K562 (cell line): ENCODE measurements around the gene CENPN. TPM values are rescaled to one million over a fixed set of nuclear protein-coding genes. Genes with fewer than 3 reads are reported as not detected.

Experiments used
- CEBPG ChIP-seq, 3 experiments: fragments of 200-800 bp in 1 of 3; sonication (Bioruptor generic) in 1 of 3; sonication (generic) in 1 of 3; formaldehyde crosslinking in 1 of 3; IDR thresholded peaks in 2 of 3; conservative IDR thresholded peaks in 1 of 3; 2 replicates each; pipeline versions ENCODE4 v1.6.1 to v1.8.0; 2016 to 2022; ENCODE audit warnings: missing compliant biosample characterization in 2 of 3, missing genetic modification characterization in 2 of 3, mild to moderate bottlenecking in 1 of 3, missing genetic modification reagents in 1 of 3
- EHMT2 ChIP-seq: fragments of 450-650 bp; IDR thresholded peaks from 2 replicates; pipeline ENCODE4 v1.6.1; 2018; ENCODE audit warnings: antibody characterized with exemption
- FOXJ2 ChIP-seq: fragments of 200-800 bp; sonication (Bioruptor generic); IDR thresholded peaks from 2 replicates; pipeline ENCODE4 v1.6.1; 2016; ENCODE audit warnings: missing genetic modification characterization, missing compliant biosample characterization
- GABPB1 ChIP-seq: sonication (generic); formaldehyde crosslinking; IDR thresholded peaks from 2 replicates; pipeline ENCODE4 v1.8.0; 2022; ENCODE audit warnings: mild to moderate bottlenecking, missing genetic modification reagents
- HNRNPLL ChIP-seq: fragments of 200-400 bp; formaldehyde crosslinking; IDR thresholded peaks from 2 replicates; pipeline ENCODE4 v1.6.1; 2017; ENCODE audit warnings: low read length, low read depth, mild to moderate bottlenecking; ENCODE audit not compliant: poor library complexity, severe bottlenecking
- NBN ChIP-seq: fragments of 450-650 bp; IDR thresholded peaks from 2 replicates; pipeline ENCODE4 v1.6.1; 2016; ENCODE audit warnings: low read depth, mild to moderate bottlenecking
- RBM22 ChIP-seq: fragments of 200-400 bp; formaldehyde crosslinking; IDR thresholded peaks from 2 replicates; pipeline ENCODE4 v1.6.1; 2018; ENCODE audit warnings: low read length, low read depth; ENCODE audit not compliant: poor library complexity, severe bottlenecking
- RBM25 ChIP-seq: fragments of 200-400 bp; formaldehyde crosslinking; IDR thresholded peaks from 2 replicates; pipeline ENCODE4 v1.6.1; 2018; ENCODE audit warnings: low read length, low read depth, moderate library complexity; ENCODE audit not compliant: severe bottlenecking
- TFAM ChIP-seq: fragments of 250-450 bp; sonication (Bioruptor Pico); conservative IDR thresholded peaks from 2 replicates; pipeline ENCODE4 v1.5.0; 2021; ENCODE audit warnings: mild to moderate bottlenecking, moderate library complexity
- XRCC3 ChIP-seq: fragments of 450-650 bp; IDR thresholded peaks from 2 replicates; pipeline ENCODE4 v1.6.1; 2017; ENCODE audit warnings: mild to moderate bottlenecking, moderate library complexity
- ZC3H4 ChIP-seq: sonication (generic); formaldehyde crosslinking; IDR thresholded peaks from 2 replicates; pipeline ENCODE4 v1.9.0; 2021; ENCODE audit warnings: missing genetic modification reagents, borderline replicate concordance
- ZNF239 ChIP-seq: fragments of 250-450 bp; sonication (Bioruptor Pico); IDR thresholded peaks from 2 replicates; pipeline ENCODE4 v1.4.0; 2020; ENCODE audit warnings: mild to moderate bottlenecking
- ZNF274 ChIP-seq: IDR thresholded peaks from 2 replicates; pipeline ENCODE4 v1.6.1; 2011; ENCODE audit warnings: low read depth, mild to moderate bottlenecking, low read length, moderate library complexity, borderline replicate concordance
- ZNF507 ChIP-seq: conservative IDR thresholded peaks from 2 replicates; pipeline ENCODE4 v1.6.1; 2017; ENCODE audit warnings: missing genetic modification characterization, missing compliant biosample characterization
- ZNF644 ChIP-seq: fragments of 200-800 bp; sonication (Bioruptor generic); IDR thresholded peaks from 2 replicates; pipeline ENCODE4 v1.6.1; 2016; ENCODE audit warnings: low read depth, missing genetic modification characterization, missing compliant biosample characterization
- ZNF766 ChIP-seq: fragments of 200-800 bp; sonication (Bioruptor generic); conservative IDR thresholded peaks from 2 replicates; pipeline ENCODE4 v1.6.1; 2016; ENCODE audit warnings: missing genetic modification characterization, missing compliant biosample characterization
- ZZZ3 ChIP-seq: fragments of 450-650 bp; IDR thresholded peaks from 2 replicates; pipeline ENCODE4 v1.6.1; 2016; ENCODE audit warnings: antibody characterized with exemption, mild to moderate bottlenecking, moderate library complexity
- polyA plus RNA-seq, 8 experiments: library from polyadenylated mRNA; depleted of rRNA in 4 of 8; stranded (reverse) in 5 of 8; unstranded in 3 of 8; fragments of >200 nt; fragmentation: Nextera tagmentation in 2 of 8; fragmentation: Illumina TruSeq in 1 of 8; extraction: Ambion mirVana in 2 of 8; extraction: Trizol in 1 of 8; gene quantifications; 2 replicates each; pipeline versions ENCODE4 v1.2.1 to v1.2.3, GENCODE V29; 2011 to 2014; ENCODE audit warnings: inconsistent platforms in 1 of 8, missing spikeins in 1 of 8
- total RNA-seq, 7 experiments: library from RNA; depleted of rRNA in 6 of 7; stranded (reverse); fragments of >200 nt in 6 of 7; fragmentation: Illumina TruSeq in 2 of 7; extraction: Trizol in 2 of 7; gene quantifications; 2 replicates each; pipeline versions ENCODE4 v1.2.1 to v1.2.3, GENCODE V29; 2011 to 2021; ENCODE audit warnings: low replicate concordance in 1 of 7
- TF ChIP-seq, protein P1 (sequence below): sonication (generic); formaldehyde crosslinking; IDR thresholded peaks from 2 replicates; pipeline ENCODE4 v1.8.0; 2022; ENCODE audit warnings: missing genetic modification reagents, mild to moderate bottlenecking, borderline replicate concordance
- TF ChIP-seq, protein P2 (sequence below): fragments of 450-650 bp; formaldehyde crosslinking; conservative IDR thresholded peaks from 2 replicates; pipeline ENCODE4 v1.4.0; 2022; ENCODE audit warnings: mild to moderate bottlenecking, missing genetic modification characterization
- TF ChIP-seq, protein P3 (sequence below): fragments of 250-450 bp; sonication (Bioruptor Pico); IDR thresholded peaks from 2 replicates; pipeline ENCODE4 v1.4.0; 2020; ENCODE audit warnings: mild to moderate bottlenecking, moderate library complexity

CENPN gene
- total and polyA plus RNA-seq, 9 of the 15 experiments (the other 6 are each of a cell fraction or from before 2014, with no cell fraction given): 92.3 to 384 (median 140) TPM

DNA sequence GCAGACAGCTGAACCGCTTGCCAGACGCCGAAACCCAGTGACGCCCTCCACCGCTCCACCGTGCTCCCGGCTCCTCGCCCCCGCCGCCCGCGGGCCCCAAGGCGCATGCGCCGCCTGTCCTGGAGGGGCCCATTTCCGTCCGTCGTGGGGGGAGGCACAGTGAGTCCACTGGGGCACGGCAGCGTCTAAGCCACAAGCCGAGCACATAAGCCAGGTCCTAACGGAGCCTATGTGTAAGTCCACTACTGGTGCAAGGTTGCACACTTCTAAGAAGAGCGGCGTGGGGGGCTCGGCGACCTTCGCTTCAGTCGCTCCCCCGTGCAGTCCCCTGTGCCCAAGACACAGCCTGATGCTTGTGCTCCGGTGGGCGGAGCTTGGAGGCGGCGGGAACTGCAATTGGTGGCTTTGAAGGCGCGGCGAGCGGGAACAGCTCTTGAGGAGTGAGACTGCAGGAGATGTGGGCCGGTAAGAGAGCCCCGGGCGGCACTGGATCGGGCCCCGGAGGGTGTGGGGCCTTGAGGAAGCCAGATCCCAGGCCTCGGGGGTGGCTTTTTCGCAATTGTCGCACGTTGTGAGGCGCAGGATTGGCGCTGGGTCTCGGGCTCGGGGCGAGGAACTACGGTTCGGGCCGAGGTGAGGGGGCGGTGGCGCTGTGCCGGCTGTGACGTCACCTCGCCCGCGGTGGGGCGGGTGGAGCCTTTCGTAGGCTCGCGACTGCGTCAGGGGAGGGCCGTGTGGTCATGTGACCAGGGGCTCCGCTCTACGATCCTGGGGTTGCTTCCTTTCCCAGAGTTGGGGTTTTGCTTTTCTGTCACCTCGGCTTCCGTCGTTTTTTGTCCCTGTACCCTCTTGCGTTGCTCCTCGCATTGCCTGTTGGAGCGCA lies at the start of gene CENPN, which contains the start of gene CMC2 (continued):
- peak; percentile 62; the same call in 1 of the 2 replicates for TF ChIP-seq CEBPG (CRISPR knock-in tag; IDR thresholded peaks at IDR 0.05)
- TF ChIP-seq CEBPG (tag; conservative IDR thresholded peaks at IDR 0.05 in 1 of 2, IDR thresholded peaks at IDR 0.05 in 1 of 2): no peak; a peak in 1 of 4 replicates
- TF ChIP-seq TFAM (CRISPR knock-in tag): no peak
- no peak for TF ChIP-seq ZNF274
- TF ChIP-seq RBM25: no peak
- TF ChIP-seq, protein P1, sequence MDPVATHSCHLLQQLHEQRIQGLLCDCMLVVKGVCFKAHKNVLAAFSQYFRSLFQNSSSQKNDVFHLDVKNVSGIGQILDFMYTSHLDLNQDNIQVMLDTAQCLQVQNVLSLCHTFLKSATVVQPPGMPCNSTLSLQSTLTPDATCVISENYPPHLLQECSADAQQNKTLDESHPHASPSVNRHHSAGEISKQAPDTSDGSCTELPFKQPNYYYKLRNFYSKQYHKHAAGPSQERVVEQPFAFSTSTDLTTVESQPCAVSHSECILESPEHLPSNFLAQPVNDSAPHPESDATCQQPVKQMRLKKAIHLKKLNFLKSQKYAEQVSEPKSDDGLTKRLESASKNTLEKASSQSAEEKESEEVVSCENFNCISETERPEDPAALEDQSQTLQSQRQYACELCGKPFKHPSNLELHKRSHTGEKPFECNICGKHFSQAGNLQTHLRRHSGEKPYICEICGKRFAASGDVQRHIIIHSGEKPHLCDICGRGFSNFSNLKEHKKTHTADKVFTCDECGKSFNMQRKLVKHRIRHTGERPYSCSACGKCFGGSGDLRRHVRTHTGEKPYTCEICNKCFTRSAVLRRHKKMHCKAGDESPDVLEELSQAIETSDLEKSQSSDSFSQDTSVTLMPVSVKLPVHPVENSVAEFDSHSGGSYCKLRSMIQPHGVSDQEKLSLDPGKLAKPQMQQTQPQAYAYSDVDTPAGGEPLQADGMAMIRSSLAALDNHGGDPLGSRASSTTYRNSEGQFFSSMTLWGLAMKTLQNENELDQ (CRISPR knock-in tag): 0 out of 2 replicates have a peak, but pooled peaks have one; percentile 72
- TF ChIP-seq ZNF766 (CRISPR knock-in tag): no peak
- TF ChIP-seq ZNF644: no peak
- peak; percentile 77 for TF ChIP-seq RBM22
- TF ChIP-seq EHMT2: no peak
- no peak; the same call in 1 of the 2 replicates for TF ChIP-seq FOXJ2 (tag)
- peak; percentile 97 for TF ChIP-seq NBN
- TF ChIP-seq, protein P2, sequence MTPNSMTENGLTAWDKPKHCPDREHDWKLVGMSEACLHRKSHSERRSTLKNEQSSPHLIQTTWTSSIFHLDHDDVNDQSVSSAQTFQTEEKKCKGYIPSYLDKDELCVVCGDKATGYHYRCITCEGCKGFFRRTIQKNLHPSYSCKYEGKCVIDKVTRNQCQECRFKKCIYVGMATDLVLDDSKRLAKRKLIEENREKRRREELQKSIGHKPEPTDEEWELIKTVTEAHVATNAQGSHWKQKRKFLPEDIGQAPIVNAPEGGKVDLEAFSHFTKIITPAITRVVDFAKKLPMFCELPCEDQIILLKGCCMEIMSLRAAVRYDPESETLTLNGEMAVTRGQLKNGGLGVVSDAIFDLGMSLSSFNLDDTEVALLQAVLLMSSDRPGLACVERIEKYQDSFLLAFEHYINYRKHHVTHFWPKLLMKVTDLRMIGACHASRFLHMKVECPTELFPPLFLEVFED (CRISPR knock-in tag): peak; percentile 75; the same call in 1 of the 2 replicates
- peak; percentile 29; the same call in 1 of the 2 replicates for TF ChIP-seq ZZZ3
- TF ChIP-seq ZC3H4 (CRISPR knock-in tag): 0 out of 2 replicates have a peak, but pooled peaks have one; percentile 13
- TF ChIP-seq ZNF239 (CRISPR knock-in tag): peak; percentile 32; the same call in 1 of the 2 replicates
- no peak for TF ChIP-seq ZNF507 (tag)
- no peak for TF ChIP-seq XRCC3
- TF ChIP-seq HNRNPLL: peak; percentile 57
- TF ChIP-seq GABPB1 (CRISPR knock-in tag): peak; percentile 84
- TF ChIP-seq, protein P3, sequence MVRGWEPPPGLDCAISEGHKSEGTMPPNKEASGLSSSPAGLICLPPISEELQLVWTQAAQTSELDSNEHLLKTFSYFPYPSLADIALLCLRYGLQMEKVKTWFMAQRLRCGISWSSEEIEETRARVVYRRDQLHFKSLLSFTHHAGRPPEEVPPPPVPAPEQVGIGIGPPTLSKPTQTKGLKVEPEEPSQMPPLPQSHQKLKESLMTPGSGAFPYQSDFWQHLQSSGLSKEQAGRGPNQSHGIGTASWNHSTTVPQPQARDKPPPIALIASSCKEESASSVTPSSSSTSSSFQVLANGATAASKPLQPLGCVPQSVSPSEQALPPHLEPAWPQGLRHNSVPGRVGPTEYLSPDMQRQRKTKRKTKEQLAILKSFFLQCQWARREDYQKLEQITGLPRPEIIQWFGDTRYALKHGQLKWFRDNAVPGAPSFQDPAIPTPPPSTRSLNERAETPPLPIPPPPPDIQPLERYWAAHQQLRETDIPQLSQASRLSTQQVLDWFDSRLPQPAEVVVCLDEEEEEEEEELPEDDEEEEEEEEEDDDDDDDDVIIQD: no peak
